ENCODE results near the gene MSH5. TPM values are rescaled to one million over a fixed set of nuclear protein-coding genes. Genes with fewer than 3 reads are reported as not detected.

The MSH5 gene
- total and polyA plus RNA-seq, 2 of the 13 experiments (the other 11 are each of a cell fraction or from before 2014, with no cell fraction given) = 10.2 to 38.7 TPM

DNA sequence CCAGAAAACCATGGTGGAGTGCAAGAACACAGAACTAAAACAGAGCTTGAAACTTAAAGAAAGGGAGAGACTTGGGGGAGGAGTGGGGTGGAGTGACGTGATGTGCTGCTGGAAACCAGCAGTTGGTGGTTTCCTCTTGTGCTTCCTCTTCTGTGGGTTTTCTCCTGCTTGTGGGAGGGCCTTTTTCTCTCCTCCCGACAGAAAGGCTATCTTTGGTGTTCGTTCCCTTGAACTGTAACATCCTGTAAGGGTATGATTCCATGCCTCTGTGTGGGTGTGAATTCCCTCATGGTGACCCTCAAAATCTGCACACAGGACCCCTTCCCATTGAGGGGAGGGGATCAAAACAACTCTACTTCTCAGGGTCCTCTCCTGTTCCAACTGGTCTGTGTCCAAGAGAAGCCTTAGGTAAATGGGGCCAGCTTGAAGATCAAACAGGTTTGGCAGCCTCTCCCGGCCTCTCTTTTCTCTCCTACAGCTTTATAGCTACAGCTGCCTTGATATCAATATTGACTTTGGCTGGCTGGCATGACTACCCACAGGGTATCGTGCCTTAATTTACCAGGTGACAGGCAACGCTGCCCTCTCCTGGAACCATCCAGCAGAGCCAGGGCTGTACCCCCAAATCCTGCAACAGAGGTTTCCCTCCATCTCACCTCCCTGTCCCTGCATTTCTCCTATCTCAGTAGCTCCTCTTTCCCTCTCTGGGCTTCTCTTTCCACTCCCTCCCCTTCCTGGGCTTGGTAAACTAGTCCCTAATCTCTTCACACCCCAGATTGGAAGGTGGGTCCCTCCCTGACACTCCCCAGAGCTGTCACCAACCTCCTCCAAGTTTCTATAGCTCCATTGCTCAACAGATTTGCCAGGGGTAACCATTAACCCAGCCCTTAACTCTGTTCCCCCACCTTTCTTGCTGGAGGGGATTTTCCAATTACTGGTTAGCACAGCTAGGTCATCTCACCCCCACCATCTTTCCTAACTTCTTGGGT, 1.5 kb upstream of the MSH5 start (continued):
- TF ChIP-seq SMAD1 (CRISPR knock-in tag; IDR thresholded peaks at IDR 0.05; ENCODE audit: borderline replicate concordance, low read depth) (no peak), ZSCAN21 (CRISPR knock-in tag; IDR thresholded peaks at IDR 0.05; ENCODE audit: borderline replicate concordance) (peak; percentile 75), GZF1 (CRISPR knock-in tag; IDR thresholded peaks at IDR 0.05) (no peak), ZIK1 (CRISPR knock-in tag; IDR thresholded peaks at IDR 0.05; ENCODE audit: borderline replicate concordance, low read depth) (0 out of 2 replicates have a peak, but pooled peaks have one; percentile 19), NR3C1 (CRISPR knock-in tag; IDR thresholded peaks at IDR 0.05) (no peak)
- TF ChIP-seq, protein P1, sequence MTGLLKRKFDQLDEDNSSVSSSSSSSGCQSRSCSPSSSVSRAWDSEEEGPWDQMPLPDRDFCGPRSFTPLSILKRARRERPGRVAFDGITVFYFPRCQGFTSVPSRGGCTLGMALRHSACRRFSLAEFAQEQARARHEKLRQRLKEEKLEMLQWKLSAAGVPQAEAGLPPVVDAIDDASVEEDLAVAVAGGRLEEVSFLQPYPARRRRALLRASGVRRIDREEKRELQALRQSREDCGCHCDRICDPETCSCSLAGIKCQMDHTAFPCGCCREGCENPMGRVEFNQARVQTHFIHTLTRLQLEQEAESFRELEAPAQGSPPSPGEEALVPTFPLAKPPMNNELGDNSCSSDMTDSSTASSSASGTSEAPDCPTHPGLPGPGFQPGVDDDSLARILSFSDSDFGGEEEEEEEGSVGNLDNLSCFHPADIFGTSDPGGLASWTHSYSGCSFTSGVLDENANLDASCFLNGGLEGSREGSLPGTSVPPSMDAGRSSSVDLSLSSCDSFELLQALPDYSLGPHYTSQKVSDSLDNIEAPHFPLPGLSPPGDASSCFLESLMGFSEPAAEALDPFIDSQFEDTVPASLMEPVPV (CRISPR knock-in tag; IDR thresholded peaks at IDR 0.05) = 0 out of 2 replicates have a peak, but pooled peaks have one; percentile 68
- TF ChIP-seq, protein P2, sequence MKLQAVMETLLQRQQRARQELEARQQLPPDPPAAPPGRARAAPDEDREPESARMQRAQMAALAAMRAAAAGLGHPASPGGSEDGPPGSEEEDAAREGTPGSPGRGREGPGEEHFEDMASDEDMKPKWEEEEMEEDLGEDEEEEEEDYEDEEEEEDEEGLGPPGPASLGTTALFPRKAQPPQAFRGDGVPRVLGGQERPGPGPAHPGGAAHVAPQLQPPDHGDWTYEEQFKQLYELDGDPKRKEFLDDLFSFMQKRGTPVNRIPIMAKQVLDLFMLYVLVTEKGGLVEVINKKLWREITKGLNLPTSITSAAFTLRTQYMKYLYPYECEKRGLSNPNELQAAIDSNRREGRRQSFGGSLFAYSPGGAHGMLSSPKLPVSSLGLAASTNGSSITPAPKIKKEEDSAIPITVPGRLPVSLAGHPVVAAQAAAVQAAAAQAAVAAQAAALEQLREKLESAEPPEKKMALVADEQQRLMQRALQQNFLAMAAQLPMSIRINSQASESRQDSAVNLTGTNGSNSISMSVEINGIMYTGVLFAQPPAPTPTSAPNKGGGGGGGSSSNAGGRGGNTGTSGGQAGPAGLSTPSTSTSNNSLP (IDR thresholded peaks at IDR 0.05; ENCODE audit: low read depth, low read length) = peak; percentile 38; the same call in 1 of the 2 replicates
- TF ChIP-seq, protein P3, sequence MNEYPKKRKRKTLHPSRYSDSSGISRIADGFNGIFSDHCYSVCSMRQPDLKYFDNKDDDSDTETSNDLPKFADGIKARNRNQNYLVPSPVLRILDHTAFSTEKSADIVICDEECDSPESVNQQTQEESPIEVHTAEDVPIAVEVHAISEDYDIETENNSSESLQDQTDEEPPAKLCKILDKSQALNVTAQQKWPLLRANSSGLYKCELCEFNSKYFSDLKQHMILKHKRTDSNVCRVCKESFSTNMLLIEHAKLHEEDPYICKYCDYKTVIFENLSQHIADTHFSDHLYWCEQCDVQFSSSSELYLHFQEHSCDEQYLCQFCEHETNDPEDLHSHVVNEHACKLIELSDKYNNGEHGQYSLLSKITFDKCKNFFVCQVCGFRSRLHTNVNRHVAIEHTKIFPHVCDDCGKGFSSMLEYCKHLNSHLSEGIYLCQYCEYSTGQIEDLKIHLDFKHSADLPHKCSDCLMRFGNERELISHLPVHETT (CRISPR knock-in tag; conservative IDR thresholded peaks at IDR 0.05) = peak; percentile 31; the same call in 1 of the 2 replicates
- TF ChIP-seq, protein P4, sequence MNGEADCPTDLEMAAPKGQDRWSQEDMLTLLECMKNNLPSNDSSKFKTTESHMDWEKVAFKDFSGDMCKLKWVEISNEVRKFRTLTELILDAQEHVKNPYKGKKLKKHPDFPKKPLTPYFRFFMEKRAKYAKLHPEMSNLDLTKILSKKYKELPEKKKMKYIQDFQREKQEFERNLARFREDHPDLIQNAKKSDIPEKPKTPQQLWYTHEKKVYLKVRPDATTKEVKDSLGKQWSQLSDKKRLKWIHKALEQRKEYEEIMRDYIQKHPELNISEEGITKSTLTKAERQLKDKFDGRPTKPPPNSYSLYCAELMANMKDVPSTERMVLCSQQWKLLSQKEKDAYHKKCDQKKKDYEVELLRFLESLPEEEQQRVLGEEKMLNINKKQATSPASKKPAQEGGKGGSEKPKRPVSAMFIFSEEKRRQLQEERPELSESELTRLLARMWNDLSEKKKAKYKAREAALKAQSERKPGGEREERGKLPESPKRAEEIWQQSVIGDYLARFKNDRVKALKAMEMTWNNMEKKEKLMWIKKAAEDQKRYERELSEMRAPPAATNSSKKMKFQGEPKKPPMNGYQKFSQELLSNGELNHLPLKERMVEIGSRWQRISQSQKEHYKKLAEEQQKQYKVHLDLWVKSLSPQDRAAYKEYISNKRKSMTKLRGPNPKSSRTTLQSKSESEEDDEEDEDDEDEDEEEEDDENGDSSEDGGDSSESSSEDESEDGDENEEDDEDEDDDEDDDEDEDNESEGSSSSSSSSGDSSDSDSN (CRISPR knock-in tag; IDR thresholded peaks at IDR 0.05) = peak; percentile 37
- TF ChIP-seq, protein P5, sequence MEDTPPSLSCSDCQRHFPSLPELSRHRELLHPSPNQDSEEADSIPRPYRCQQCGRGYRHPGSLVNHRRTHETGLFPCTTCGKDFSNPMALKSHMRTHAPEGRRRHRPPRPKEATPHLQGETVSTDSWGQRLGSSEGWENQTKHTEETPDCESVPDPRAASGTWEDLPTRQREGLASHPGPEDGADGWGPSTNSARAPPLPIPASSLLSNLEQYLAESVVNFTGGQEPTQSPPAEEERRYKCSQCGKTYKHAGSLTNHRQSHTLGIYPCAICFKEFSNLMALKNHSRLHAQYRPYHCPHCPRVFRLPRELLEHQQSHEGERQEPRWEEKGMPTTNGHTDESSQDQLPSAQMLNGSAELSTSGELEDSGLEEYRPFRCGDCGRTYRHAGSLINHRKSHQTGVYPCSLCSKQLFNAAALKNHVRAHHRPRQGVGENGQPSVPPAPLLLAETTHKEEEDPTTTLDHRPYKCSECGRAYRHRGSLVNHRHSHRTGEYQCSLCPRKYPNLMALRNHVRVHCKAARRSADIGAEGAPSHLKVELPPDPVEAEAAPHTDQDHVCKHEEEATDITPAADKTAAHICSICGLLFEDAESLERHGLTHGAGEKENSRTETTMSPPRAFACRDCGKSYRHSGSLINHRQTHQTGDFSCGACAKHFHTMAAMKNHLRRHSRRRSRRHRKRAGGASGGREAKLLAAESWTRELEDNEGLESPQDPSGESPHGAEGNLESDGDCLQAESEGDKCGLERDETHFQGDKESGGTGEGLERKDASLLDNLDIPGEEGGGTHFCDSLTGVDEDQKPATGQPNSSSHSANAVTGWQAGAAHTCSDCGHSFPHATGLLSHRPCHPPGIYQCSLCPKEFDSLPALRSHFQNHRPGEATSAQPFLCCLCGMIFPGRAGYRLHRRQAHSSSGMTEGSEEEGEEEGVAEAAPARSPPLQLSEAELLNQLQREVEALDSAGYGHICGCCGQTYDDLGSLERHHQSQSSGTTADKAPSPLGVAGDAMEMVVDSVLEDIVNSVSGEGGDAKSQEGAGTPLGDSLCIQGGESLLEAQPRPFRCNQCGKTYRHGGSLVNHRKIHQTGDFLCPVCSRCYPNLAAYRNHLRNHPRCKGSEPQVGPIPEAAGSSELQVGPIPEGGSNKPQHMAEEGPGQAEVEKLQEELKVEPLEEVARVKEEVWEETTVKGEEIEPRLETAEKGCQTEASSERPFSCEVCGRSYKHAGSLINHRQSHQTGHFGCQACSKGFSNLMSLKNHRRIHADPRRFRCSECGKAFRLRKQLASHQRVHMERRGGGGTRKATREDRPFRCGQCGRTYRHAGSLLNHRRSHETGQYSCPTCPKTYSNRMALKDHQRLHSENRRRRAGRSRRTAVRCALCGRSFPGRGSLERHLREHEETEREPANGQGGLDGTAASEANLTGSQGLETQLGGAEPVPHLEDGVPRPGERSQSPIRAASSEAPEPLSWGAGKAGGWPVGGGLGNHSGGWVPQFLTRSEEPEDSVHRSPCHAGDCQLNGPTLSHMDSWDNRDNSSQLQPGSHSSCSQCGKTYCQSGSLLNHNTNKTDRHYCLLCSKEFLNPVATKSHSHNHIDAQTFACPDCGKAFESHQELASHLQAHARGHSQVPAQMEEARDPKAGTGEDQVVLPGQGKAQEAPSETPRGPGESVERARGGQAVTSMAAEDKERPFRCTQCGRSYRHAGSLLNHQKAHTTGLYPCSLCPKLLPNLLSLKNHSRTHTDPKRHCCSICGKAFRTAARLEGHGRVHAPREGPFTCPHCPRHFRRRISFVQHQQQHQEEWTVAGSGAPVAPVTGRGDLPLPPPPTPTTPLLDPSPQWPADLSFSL (CRISPR knock-in tag; IDR thresholded peaks at IDR 0.05) = peak; percentile 73; the same call in 1 of the 2 replicates
- TF ChIP-seq, protein P6, sequence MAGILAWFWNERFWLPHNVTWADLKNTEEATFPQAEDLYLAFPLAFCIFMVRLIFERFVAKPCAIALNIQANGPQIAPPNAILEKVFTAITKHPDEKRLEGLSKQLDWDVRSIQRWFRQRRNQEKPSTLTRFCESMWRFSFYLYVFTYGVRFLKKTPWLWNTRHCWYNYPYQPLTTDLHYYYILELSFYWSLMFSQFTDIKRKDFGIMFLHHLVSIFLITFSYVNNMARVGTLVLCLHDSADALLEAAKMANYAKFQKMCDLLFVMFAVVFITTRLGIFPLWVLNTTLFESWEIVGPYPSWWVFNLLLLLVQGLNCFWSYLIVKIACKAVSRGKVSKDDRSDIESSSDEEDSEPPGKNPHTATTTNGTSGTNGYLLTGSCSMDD (CRISPR knock-in tag; IDR thresholded peaks at IDR 0.05) = no peak

Data from HepG2 (cell line).